ENCODE results near the gene CELA2B. TPM values are rescaled to one million over a fixed set of nuclear protein-coding genes. Genes with fewer than 3 reads are reported as not detected.
"Not testable (repeated sequence)": the region's sequence is repeated elsewhere in the genome, so short reads cannot be mapped to it uniquely, and the experiment has no call there.

Gene CELA2B
- polyA plus RNA-seq, 1 of the 3 experiments (the other 2 are of a cell fraction) = not detected

DNA sequence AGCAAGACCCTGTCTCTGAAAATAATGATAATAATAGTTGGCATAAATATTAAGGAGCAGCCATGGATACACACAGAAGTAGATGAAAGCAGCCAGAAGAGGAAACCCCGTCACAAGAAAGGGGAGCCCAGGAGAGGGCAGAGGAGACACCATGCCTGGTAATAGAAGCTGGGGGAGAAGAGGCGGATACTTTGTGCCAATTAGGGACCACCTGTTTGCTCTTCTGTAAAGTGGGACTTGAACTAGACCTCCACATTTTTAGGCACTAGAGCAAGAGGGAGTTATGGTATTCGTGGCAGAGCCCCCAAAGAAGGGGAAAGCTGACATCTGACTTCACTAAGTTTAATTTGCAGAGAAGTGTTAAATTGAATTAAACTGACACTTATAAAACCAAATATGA lies 12.5 kb downstream of the CELA2B start (continued):
- TF ChIP-seq, protein P1, sequence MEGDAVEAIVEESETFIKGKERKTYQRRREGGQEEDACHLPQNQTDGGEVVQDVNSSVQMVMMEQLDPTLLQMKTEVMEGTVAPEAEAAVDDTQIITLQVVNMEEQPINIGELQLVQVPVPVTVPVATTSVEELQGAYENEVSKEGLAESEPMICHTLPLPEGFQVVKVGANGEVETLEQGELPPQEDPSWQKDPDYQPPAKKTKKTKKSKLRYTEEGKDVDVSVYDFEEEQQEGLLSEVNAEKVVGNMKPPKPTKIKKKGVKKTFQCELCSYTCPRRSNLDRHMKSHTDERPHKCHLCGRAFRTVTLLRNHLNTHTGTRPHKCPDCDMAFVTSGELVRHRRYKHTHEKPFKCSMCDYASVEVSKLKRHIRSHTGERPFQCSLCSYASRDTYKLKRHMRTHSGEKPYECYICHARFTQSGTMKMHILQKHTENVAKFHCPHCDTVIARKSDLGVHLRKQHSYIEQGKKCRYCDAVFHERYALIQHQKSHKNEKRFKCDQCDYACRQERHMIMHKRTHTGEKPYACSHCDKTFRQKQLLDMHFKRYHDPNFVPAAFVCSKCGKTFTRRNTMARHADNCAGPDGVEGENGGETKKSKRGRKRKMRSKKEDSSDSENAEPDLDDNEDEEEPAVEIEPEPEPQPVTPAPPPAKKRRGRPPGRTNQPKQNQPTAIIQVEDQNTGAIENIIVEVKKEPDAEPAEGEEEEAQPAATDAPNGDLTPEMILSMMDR (IDR thresholded peaks at IDR 0.05) = no peak

DNA sequence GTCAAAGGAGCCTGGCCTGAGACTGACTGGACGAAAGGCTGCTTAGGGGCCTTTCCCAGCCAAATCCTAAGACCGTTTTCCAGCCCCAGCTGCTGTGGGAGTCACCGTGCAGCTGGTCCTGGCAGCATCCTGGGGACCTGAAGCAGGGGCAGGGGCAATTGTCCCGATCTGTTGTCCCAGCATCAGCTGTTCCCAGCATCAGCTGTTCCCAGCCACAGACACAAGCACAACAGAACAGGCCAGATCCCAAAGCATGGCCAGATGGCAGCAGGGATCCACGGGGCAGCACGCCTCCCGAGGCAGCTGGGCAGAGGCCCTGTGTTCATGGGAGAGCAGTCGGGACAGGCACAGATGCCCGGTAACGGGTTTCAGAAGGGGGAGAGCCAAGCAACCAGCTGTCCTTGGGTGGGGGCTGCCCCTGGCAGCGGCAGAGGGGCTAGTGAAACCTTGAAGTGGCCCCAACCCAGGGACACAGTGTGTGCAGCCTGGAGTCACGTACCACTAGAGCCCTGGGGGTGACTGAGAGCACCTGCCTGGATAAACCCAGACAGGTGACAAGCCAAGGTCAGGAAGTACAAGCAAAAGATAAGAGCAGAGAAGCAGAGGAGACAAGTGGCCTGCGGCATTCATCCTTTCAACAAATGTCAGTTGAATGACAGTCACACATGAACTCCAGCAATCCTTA lies 13.3 kb downstream of the CELA2B start:
- Histone ChIP-seq H2AFZ (ENCODE audit: low read depth) (no peak overlapping the region), H3K27ac (ENCODE audit: low read depth in 2 of 2, low read length in 1 of 2) (peak overlapping the region in 1 of 2 experiments; percentile 60; a peak in 2 of 4 replicates), H3K9me3 (no peaks in the 10 kb centered on the region), H3K9ac (no peak overlapping the region), H3K4me1 (ENCODE audit: control insufficient read depth in 1 of 2, insufficient read depth in 2 of 2, low read depth in 1 of 2, low read length in 1 of 2) (peaks cover 0 to 12% of the 10 kb centered on the region in 2 experiments; a peak in 1 of 4 replicates), H4K20me1 (ENCODE audit: insufficient read depth) (no peaks in the 10 kb centered on the region), H3F3A (replicated peaks; ENCODE audit: insufficient read depth) (no peaks in the 10 kb centered on the region), H3K79me2 (ENCODE audit: insufficient read depth) (no peaks in the 10 kb centered on the region), H3K9me2 (no peaks in the 10 kb centered on the region), H3K4me3 (ENCODE audit: low read depth in 2 of 2, low read length in 1 of 2) (no peak overlapping the region), H3K27me3 (ENCODE audit: insufficient read depth) (no peaks in the 10 kb centered on the region), H3K4me2 (no peak overlapping the region), H3K36me3 (replicated peaks in 1 of 2; ENCODE audit: control insufficient read depth in 1 of 2, insufficient read depth in 2 of 2, low read length in 1 of 2) (peaks cover 0 to 6% of the 10 kb centered on the region in 2 experiments)
- 87% methylated on average over 3 of the region's 13 CpGs for WGBS (ENCODE audit: low lambda C conversion rate)
- peak; percentile 42 for DNase-seq
- POLR2A ChIA-PET = no interaction called here
- no peak for TF ChIP-seq POLR2AphosphoS5 (IDR thresholded peaks at IDR 0.05; ENCODE audit: low read depth, low read length)
- no peak for TF ChIP-seq FOSL2 (IDR thresholded peaks at IDR 0.05; ENCODE audit: borderline replicate concordance, low read depth)
- TF ChIP-seq RCOR1 (IDR thresholded peaks at IDR 0.05; ENCODE audit: low read length) = no peak
- no peak for TF ChIP-seq RXRA (IDR thresholded peaks at IDR 0.05; ENCODE audit: borderline replicate concordance, low read depth)
- TF ChIP-seq CHD2 (IDR thresholded peaks at IDR 0.05; ENCODE audit: low read length, partially characterized antibody) = no peak
- CTCF ChIA-PET = no interaction called here

DNA sequence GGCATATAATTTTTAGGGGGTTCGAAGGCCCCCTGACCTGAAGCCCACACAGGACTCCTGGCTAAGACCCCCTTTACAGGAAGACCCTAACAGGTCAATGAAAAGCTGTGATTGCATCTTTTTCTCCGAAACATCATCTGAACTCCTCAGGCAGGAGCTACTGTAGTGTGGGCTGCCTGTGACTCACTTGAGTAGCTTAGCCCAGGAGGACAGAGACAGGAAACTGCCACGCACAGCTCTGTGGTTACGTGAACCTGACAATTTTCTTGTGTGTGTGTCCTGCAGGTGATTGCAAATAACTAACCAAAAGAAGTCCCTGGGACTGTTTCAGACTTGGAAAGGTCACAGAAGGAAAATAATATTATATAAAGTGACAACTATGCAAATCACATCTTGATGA lies 15.1 kb downstream of the CELA2B start:
- H4K20me1 ChIP-seq (ENCODE audit: insufficient read depth); H3K4me3 ChIP-seq (ENCODE audit: low read depth in 2 of 2, low read length in 1 of 2); H3K9me3 ChIP-seq; H3K27me3 ChIP-seq (ENCODE audit: insufficient read depth); DNase-seq; H3F3A ChIP-seq (replicated peaks; ENCODE audit: insufficient read depth); H3K9ac ChIP-seq; CTCF ChIA-PET; H2AFZ ChIP-seq (ENCODE audit: low read depth); H3K9me2 ChIP-seq; H3K4me2 ChIP-seq; H3K79me2 ChIP-seq (ENCODE audit: insufficient read depth); POLR2A ChIA-PET: not testable (repeated sequence)
- H3K36me3 ChIP-seq (replicated peaks in 1 of 2; ENCODE audit: control insufficient read depth in 1 of 2, insufficient read depth in 2 of 2, low read length in 1 of 2) = peaks cover 0 to 10% of the 10 kb centered on the region in 2 experiments
- H3K4me1 ChIP-seq (ENCODE audit: control insufficient read depth in 1 of 2, insufficient read depth in 2 of 2, low read depth in 1 of 2, low read length in 1 of 2) = peaks cover 0 to 12% of the 10 kb centered on the region in 2 experiments; a peak in 1 of 4 replicates
- WGBS (ENCODE audit: low lambda C conversion rate) = 79% methylated on average over 4 of the region's 4 CpGs
- 0 out of 4 replicates have a peak overlapping the region, but pooled peaks of 1 of the 2 experiments have one; percentile 20 for H3K27ac ChIP-seq (ENCODE audit: low read depth in 2 of 2, low read length in 1 of 2)

DNA sequence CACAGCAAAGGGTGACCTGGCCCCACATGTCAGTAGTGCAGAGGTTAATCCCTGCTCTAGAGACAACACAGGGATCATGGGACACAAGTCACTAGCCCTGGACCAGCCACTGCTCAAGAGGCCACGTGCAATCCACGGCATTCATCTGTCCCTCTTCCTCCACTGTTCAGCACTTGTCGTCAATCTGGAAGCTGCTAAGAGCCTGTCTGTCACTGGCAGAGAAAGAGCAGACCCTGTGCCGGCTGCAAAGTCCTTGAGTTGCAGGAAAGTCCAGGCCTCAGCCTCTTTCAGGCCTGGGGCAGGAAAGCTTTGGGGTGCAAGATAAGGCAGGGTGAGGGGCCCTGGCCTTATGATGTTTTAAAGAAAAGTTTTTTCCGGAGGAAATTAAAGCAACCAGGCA lies 16.7 kb downstream of the CELA2B start:
- H3K4me2 ChIP-seq = no peak overlapping the region
- H4K20me1 ChIP-seq (ENCODE audit: insufficient read depth) = no peaks in the 10 kb centered on the region
- DNase-seq = no peak
- H2AFZ ChIP-seq (ENCODE audit: low read depth) = no peak overlapping the region
- H3K4me1 ChIP-seq (ENCODE audit: control insufficient read depth in 1 of 2, insufficient read depth in 2 of 2, low read depth in 1 of 2, low read length in 1 of 2) = peaks cover 0 to 12% of the 10 kb centered on the region in 2 experiments; a peak in 1 of 4 replicates
- POLR2A ChIA-PET = no interaction called here
- no peak overlapping the region for H3K9ac ChIP-seq
- H3K9me3 ChIP-seq = no peaks in the 10 kb centered on the region
- H3F3A ChIP-seq (replicated peaks; ENCODE audit: insufficient read depth) = no peaks in the 10 kb centered on the region
- H3K4me3 ChIP-seq (ENCODE audit: low read depth in 2 of 2, low read length in 1 of 2) = no peak overlapping the region
- H3K79me2 ChIP-seq (ENCODE audit: insufficient read depth) = no peaks in the 10 kb centered on the region
- H3K27ac ChIP-seq (ENCODE audit: low read depth in 2 of 2, low read length in 1 of 2) = no peak overlapping the region
- CTCF ChIA-PET = interaction anchor here (0.6 to 1.2 kb wide), 2 partner anchors 61 to 169 kb away, joined by 3 read pairs; no protein-coding TSS in a partner anchor
- H3K27me3 ChIP-seq (ENCODE audit: insufficient read depth) = no peaks in the 10 kb centered on the region
- WGBS (ENCODE audit: low lambda C conversion rate) = 83% methylated on average over 3 of the region's 5 CpGs
- H3K36me3 ChIP-seq (replicated peaks in 1 of 2; ENCODE audit: control insufficient read depth in 1 of 2, insufficient read depth in 2 of 2, low read length in 1 of 2) = peaks cover 0 to 10% of the 10 kb centered on the region in 2 experiments
- no peaks in the 10 kb centered on the region for H3K9me2 ChIP-seq
- TF ChIP-seq, protein P2, sequence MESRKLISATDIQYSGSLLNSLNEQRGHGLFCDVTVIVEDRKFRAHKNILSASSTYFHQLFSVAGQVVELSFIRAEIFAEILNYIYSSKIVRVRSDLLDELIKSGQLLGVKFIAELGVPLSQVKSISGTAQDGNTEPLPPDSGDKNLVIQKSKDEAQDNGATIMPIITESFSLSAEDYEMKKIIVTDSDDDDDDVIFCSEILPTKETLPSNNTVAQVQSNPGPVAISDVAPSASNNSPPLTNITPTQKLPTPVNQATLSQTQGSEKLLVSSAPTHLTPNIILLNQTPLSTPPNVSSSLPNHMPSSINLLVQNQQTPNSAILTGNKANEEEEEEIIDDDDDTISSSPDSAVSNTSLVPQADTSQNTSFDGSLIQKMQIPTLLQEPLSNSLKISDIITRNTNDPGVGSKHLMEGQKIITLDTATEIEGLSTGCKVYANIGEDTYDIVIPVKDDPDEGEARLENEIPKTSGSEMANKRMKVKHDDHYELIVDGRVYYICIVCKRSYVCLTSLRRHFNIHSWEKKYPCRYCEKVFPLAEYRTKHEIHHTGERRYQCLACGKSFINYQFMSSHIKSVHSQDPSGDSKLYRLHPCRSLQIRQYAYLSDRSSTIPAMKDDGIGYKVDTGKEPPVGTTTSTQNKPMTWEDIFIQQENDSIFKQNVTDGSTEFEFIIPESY (IDR thresholded peaks at IDR 0.05; ENCODE audit: borderline replicate concordance, low read depth) = no peak
- TF ChIP-seq, protein P1 (IDR thresholded peaks at IDR 0.05) = no peak
- no peak for TF ChIP-seq NRF1 (IDR thresholded peaks at IDR 0.05; ENCODE audit: low read depth, low read length)
- no peak for TF ChIP-seq RAD21 (IDR thresholded peaks at IDR 0.05; ENCODE audit: low read length)
- TF ChIP-seq YY1 (IDR thresholded peaks at IDR 0.05; ENCODE audit: low read depth) = no peak
- no peak for TF ChIP-seq FOXM1 (IDR thresholded peaks at IDR 0.05; ENCODE audit: low read depth)
- no peak for TF ChIP-seq EP300 (IDR thresholded peaks at IDR 0.05; ENCODE audit: borderline replicate concordance in 1 of 2, low read depth in 1 of 2, low read length in 1 of 2)
- no peak for TF ChIP-seq SIN3A (IDR thresholded peaks at IDR 0.05; ENCODE audit: borderline replicate concordance, low read depth, low read length)

All from SK-N-SH (cell line).